Activated naive CD4-positive, alpha-beta T cell (primary cell): ENCODE measurements around the gene PAX8.
"Not testable (repeated sequence)": the region's sequence is repeated elsewhere in the genome, so short reads cannot be mapped to it uniquely, and the experiment has no call there.

Source experiments
- DNase-seq, 4 experiments: peaks; one replicate each; lab custom pipeline; 2025; lab: John Stamatoyannopoulos, UW

Gene PAX8

DNA sequence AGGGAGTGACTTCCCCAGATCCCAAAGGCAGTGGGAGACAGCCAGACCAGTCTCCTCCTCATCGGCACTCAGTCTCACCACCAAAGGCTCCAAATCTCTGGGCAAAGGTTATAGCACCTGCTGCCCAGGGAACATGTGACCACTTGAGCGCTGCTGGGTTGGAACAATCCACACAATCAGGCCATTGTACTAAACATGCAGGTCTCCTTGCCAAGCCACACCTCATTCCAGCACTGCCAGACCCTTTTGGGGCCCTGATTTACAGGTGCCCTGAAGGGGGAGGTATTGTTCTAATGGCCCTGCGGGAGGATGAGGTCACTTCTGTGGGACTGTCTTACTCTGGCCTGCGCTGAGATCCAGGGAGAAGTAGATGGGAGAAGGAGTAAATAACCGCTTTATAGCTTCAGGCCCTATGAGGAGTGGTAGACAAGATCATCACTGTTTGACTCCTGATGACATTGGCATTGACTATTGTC, 10.0 kb upstream of the PAX8 start:
- not testable (repeated sequence) for DNase-seq

GRCh38 chr2:113288117-113288673, 9.5 kb upstream of the PAX8 start:
- DNase-seq, result not testable (repeated sequence)

GRCh38 chr2:113285816-113286215, 7.1 kb upstream of the PAX8 start:
- DNase-seq, result no peak

DNA sequence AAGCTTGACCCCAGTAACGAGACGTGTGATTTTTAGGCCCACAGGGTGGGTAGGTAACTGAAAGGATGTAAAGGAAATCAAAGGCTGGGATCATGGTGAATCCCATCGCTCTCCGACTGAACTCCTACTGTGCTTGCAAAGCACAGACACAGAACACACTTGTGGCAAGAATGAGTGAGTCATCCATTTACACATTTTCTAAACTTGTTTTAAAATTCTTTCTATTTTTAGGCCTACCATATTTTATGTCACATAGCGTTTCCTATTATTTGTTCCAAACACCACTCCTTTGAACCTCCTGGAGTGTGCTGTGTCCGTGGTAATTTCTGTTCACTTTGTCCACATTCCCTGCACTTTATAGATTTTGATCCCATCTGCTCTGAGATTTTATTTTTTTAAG, 6.3 kb upstream of the PAX8 start:
- DNase-seq, result not testable (repeated sequence)

DNA sequence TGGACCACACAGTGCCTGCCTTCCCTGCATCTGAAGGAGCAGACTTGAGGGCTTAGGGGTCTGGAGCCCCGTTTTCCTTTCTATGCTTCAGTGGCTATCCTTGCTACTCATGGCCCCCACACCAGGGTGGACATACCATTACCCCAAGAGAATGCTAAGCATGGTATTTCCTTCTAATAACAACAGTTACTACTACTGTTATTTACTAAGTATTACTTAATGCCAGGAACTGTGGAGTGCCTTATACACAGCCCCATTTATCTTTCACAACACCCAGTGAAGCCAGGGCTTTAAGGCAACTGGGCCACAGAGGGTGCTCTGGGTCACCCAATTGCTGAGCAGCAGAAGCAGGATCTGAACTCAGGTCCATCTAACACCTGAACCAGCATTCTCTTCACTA, 5.8 kb upstream of the PAX8 start:
- DNase-seq, result no peak

DNA sequence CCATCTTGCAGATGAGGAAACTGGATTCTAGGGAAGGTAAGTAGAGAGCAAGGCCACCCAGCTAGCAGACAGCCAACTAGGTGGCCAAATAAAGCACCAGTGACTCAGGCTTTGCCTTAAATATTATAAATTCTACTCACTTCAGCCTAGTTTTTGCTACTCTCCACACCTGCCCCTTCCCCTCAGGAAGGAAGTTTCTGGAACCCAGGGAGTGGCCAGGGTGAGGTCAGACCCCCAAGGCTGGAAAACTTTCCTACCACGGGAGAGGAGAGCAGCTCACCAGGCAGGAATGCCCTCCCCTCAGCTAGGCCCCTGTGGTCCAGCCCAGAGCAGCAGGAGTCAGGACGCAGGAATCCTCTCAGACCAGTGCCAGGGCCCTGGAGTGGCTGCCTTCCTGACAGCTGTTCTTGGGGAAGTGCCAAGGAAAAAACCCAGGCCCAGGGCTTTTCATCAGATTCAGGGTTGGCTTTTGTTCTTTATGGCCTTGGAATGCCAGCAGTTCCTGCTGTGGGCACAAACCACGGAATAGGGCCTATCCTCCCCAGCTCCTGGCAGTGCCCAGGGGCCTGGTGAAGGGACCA, 5.1 kb upstream of the PAX8 start:
- DNase-seq, result no peak

DNA sequence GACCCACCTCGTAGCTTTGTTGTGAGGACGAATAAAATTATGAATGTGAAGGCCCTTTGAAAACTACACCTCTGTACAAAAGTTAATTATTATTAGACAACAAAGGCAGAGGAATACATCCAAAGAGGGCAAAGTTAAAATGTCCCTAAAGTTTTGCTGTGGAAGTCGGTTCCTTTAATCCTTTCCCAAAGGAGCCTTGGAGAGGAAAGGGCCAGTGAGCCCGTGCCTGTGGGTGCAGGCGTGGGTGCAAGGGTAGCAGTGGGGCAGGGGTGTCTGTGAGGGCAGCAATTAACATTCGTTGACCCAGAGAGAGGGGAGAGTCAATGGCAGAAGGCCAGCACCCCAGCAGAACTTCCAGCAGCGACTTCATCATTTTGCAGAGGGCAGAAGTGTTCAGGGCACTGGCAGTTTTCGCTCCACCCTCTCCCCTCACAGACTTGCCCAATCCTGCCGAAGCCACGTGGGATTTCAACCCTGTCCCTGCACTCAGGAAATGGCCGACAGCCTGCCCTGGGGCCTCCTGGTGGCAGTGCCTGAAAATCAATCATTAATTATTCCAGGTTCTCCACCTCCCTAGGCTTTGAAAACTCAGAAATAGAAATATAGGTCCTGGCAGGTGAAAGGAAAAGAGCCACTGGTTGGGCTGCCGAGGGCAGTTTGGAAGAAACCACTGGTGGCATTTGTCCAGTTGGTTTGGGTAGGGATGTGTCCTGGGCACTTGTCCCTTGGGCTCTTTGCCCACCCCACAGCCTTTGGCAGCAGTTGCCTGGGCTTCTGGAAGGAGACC, 4.2 kb upstream of the PAX8 start:
- no peak for DNase-seq

DNA sequence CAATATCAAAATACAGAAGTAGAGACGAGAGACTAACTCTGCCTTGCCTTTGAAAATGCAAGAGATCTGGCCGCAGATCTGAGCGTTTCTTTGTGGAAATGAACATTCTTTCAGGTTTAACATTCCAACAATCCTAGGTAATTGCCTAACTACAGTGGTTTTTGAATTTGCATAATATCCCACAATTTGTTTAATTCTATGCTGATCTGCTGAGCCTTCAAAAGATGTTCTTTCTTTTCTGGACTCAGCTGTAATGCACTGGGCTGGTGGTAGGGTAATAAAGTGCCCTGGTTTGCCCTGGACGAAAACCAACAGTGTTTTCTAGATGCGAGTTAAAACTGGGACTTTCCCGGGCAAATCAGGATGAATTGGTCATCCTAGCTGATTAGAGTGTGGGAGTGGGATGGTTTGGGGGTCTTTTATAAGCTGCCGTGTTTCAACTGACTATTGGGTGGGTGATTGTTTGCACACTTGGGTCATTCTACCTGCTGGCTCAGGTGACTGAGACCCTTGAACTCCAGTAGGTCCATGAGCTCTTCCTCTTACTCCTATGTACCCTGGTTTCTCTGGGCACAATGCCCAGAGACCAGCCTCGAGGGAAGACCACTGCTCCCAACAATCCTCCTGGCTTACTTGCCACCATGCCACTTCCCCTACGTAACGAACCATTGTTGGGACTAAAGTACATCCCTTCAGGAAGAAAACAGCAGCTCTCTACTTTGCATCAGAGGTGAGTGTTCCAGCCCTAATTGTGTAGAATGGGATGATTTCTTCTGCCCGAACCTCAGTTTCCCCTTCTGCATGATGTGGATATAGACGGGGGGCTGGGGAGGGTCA, 3.4 kb upstream of the PAX8 start:
- no peak for DNase-seq

GRCh38 chr2:113278073-113278741, 514 bp downstream of the PAX8 start:
- no peak for DNase-seq

DNA sequence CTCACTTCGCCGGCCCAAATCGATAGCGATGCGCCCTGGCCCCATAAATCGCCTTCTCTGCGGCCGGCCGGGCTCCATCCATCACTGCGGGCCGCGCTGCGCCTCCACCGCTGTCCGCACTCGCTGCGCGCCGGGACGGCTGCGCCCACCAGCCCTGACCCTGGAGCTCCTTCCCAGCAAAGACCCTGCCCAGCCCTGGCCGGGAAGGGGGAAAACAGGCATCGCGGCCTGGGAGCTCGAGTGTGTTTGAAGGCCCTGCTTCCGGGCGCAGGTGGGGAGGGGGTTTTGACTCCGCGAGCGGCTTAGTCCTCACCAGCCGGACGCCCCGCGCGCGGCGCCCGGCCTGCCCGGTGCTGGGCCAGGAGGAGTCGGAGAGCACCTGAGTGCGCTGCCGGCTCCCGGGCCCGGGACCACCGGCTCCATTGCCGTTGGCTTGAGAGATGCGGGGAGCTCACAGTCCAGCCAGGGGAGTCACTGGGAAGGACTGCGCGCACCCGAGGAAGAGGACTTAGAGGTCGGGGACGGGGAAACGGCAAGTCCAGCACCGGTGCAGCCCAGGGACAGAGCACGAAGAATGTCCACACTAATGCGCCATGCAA, 1.1 kb downstream of the PAX8 start:
- DNase-seq, result no peak

- DNase-seq, result no peak
Measured at GRCh38 chr2:113276761-113277425, 1.8 kb downstream of the PAX8 start.

- DNase-seq, result no peak
Measured at GRCh38 chr2:113276216-113276760, 2.4 kb downstream of the PAX8 start.

DNA sequence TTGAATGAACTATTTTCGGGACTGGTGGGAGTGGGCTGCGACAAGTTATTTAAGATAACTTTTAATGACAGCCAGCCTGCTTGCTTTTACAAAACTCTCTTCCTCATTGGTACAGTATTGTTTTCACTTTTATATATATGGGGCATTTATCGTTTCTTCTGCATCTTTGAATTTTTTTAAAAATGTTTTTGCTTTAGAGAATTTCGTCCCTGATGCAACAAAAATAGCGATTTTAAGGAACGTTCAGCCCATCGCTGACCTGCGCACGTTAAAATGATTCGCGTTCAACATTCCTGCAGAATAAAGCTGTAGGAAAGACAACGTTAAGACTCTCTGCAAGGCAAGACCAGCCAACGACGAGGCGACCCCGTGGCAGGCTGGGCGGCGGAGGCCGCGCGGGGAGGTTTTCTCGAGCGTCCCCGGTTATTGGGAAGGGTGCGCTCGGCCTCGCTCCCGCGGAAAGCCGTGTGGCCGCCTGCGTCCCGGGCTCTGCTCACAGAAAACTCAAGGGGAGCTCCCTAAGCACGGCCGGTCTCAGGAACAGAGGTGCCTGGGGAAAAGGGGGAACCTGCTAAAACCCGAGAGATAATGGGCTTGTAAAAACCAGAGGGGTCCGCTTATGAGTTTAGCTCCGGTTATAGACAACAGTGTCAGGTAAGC, 3.0 kb downstream of the PAX8 start:
- DNase-seq, result no peak

DNA sequence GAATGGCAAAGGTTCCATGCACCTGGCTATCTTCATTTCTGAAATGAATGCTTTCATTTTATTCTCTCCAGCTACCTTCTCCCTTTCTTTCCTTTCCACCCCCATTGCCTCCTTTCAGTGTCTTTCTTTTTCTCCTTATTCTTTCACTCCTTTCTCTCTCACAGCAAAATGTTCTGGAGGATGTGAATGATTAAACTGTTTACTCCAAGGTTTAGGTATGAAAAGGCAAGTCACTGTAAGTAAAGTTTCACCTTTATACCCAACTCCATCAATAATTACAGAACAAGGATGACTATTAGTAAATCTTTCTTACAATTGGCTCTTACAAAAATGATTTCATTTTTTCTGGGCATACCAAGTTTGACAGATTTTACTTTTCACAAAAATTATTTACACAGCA, 4.3 kb downstream of the PAX8 start:
- DNase-seq, result no peak

DNA sequence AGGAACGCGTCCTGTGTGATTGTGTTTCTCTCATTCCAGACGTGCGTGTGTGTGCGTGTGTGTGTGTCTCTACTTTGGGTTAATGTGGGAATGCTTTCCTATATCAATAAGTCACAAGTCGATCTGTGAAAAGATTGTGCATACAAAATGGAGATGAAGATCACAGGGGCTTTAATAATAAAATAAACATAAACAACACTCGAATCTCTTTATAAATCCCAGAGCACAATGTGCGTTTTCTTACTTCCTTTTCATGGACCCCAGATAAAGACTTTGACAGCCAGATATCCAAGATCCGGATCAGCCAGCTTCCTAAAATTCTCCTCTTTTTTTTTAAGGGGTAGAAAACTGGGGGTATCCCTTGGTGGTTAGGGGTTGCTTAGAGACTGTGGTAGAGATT, 4.7 kb downstream of the PAX8 start:
- DNase-seq, result no peak

GRCh38 chr2:113273027-113273551, 5.6 kb downstream of the PAX8 start:
- peak in 1 of 4 experiments; percentile 8 for DNase-seq

DNA sequence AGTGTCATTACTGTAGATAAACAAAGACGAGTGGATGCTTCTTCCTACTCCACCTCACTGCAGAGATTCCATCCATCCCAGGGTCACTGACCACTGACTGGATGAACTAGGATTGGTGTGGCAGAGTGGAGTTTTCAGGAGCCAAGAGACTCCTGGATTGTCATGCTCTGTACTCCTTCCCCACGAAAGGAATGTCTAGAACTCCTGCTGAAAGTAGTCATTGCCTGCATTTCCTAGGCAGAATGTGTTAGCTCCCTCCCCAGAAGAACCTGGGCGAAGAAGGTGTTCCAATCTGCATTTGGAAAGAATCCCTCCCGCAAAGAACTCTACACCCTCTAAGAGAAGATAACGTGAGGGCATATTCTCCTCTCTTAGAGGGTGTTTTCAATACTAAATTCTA, 6.2 kb downstream of the PAX8 start:
- no peak for DNase-seq

GRCh38 chr2:113268621-113269360, 9.9 kb downstream of the PAX8 start:
- DNase-seq, result no peak

DNA sequence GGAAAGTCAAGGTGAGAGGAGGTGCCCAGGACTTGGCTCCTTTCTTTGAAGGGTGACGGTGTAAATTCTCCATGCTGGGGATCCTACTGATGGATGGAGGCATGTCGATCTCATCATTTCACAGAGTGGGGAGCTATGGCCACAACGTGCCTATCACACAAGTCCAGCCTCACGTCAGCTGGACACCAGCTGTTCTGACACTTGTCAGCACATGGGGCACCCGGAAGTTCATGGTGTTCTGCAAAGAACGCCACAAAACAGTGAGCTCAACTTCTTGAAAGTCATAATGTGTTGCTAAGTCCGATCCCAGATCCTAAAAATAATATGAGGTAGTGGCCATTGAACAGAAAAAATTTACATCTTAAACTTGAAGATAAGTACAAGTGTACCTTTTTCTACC, 12.3 kb downstream of the PAX8 start:
- DNase-seq, result no peak
